HEK293 (cell line): ENCODE data around the gene SCIN.

Source experiments
- CTCF ChIP-seq: fragments of 450-650 bp; formaldehyde crosslinking; IDR thresholded peaks from 2 replicates; pipeline ENCODE4 v1.5.1; 2016; ENCODE audit warnings: missing biosample characterization, missing genetic modification characterization
- SP2 ChIP-seq: fragments of 450-650 bp; formaldehyde crosslinking; IDR thresholded peaks from 2 replicates; pipeline ENCODE4 v1.5.1; 2016; ENCODE audit warnings: missing biosample characterization, missing genetic modification characterization
- ZNF114 ChIP-seq: fragments of 450-650 bp; formaldehyde crosslinking; IDR thresholded peaks from 2 replicates; pipeline ENCODE4 v1.5.0; 2017; ENCODE audit warnings: missing biosample characterization, missing genetic modification characterization
- ZNF416 ChIP-seq: fragments of 450-650 bp; formaldehyde crosslinking; IDR thresholded peaks from 2 replicates; pipeline ENCODE4 v1.5.1; 2016; ENCODE audit warnings: missing biosample characterization, missing genetic modification characterization
- ZNF610 ChIP-seq: fragments of 450-650 bp; formaldehyde crosslinking; IDR thresholded peaks from 2 replicates; pipeline ENCODE4 v1.5.1; 2016; ENCODE audit warnings: missing biosample characterization, missing genetic modification characterization, borderline replicate concordance
- ZNF624 ChIP-seq: fragments of 450-650 bp; formaldehyde crosslinking; IDR thresholded peaks from 2 replicates; pipeline ENCODE4 v1.5.1; 2017; ENCODE audit warnings: missing biosample characterization, missing genetic modification characterization
- ZNF776 ChIP-seq: fragments of 450-650 bp; formaldehyde crosslinking; IDR thresholded peaks from 2 replicates; pipeline ENCODE4 v1.5.0; 2017; ENCODE audit warnings: missing biosample characterization, missing genetic modification characterization, borderline replicate concordance

GRCh38 chr7:12569673-12570072 is 847 bp upstream of the SCIN start:
- TF ChIP-seq ZNF416 (tag by site-specific recombination): no peak
- TF ChIP-seq ZNF624 (tag by site-specific recombination): no peak
- TF ChIP-seq CTCF (tag by site-specific recombination): no peak
- no peak for TF ChIP-seq ZNF610 (tag by site-specific recombination)
- TF ChIP-seq ZNF114 (tag by site-specific recombination): no peak
- TF ChIP-seq ZNF776 (tag by site-specific recombination): no peak
- no peak for TF ChIP-seq SP2 (tag by site-specific recombination)
